Right lobe of liver (tissue), 4 donors: ENCODE data around the gene ADAR.

ENCODE experiments used
- CTCF ChIP-seq, 4 donors: fragments of 200-600 bp in 3 of 4; fragments of 450-650 bp in 1 of 4; IDR thresholded peaks; one replicate each; pipeline versions ENCODE4 v1.5.1 to v1.8.0; 2016 to 2022; ENCODE audit warnings: antibody characterized with exemption in 4 of 4, mild to moderate bottlenecking in 2 of 4
- POLR2A ChIP-seq: fragments of 450-650 bp; IDR thresholded peaks from one replicate; pipeline ENCODE4 v1.6.1; 2017; ENCODE audit warnings: antibody characterized with exemption, mild to moderate bottlenecking
- donor health status: DM: no; HTN: no; CAD: no.
- donor health status: DM: no; HTN: no; CAD: no.
- donor health status: DM: no; HTN: yes; CAD: no.

- no peak for TF ChIP-seq CTCF (IDR thresholded peaks at IDR 0.05)
- no peak for TF ChIP-seq POLR2A
Measured at GRCh38 chr1:154571244-154571963, 36.6 kb downstream of the ADAR start.
